Umbilical cord (tissue), 2 donors: Measurements from ENCODE around the gene KSR2. TPM values are rescaled to one million over a fixed set of nuclear protein-coding genes. Genes with fewer than 3 reads are reported as not detected.
"Not testable (repeated sequence)": the region's sequence is repeated elsewhere in the genome, so short reads cannot be mapped to it uniquely, and the experiment has no call there.

Experiments used
- DNase-seq: peaks from one replicate; pipeline ENCODE4 v3.0.0-alpha.2; 2015; ENCODE audit warnings: low spot score
- total RNA-seq: library from RNA; depleted of rRNA; stranded (reverse); fragments of >200 nt; gene quantifications from one replicate; pipeline ENCODE4 v1.2.3, GENCODE V29; 2014; ENCODE audit warnings: low replicate concordance; ENCODE audit not compliant: insufficient read depth

Gene KSR2
- total RNA-seq, 1 donor from 2014 or later: 0.72 TPM

DNA sequence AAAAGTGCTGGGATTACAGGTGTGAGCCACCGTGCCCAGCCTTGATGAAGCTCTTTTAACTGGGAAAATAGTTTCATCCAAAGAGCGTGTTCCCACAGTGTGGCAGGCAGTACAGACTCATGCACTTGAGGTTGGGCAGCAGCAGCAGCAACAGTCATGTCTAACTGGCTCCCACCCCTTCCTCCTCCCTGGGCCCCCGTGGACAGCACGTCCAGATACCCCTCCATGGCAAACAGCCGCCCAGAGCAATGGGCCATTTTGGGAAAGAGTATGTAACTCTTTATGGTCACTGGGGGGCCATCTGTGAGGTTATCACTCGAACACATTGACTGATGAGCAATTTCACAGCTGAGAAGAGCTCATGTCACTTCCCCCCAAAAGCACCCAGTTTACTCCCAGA is 328.3 kb downstream of the KSR2 start:
- no peak for DNase-seq

- DNase-seq: no peak
Measured at GRCh38 chr12:117629454-117629853, 339.3 kb downstream of the KSR2 start.

- DNase-seq: not testable (repeated sequence)
Measured at GRCh38 chr12:117628711-117629110, 340.1 kb downstream of the KSR2 start.

DNA sequence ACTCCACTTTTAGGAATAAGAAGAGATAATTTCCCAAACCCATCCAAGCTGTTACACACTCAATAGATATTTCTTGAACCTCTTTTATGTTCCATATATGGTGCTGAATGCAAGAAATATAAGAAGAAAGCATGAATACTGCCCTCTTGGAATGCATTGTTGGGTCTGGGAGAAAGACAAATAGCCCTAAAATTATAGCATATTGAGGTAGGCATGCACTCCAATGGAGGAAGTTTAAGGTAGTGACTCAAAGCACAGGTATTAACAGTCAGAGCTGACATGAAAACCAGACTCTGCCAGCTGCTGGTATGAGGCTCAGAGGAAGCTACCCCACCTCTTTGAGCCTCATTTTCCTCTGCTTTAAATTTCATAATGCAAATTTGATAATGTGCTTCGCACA is 346.0 kb downstream of the KSR2 start:
- DNase-seq: no peak

DNA sequence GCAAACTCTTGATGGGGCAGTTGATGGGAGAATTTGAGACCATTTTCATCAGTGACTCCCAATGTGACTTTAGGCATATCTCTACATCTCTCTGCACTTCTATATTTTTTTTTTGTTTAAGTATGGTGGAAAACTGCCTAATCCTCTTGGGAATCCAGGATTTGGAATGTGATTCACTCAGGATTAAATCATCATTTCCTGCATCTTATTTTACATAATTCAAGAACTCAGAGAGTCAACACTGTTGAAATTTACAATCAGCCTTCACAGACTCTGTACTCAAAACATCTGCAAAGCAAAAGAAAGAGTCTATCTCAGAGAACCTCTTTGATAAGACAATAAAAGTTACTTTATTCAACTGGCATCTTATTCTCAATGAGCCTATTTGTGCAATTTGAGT is 346.7 kb downstream of the KSR2 start:
- no peak for DNase-seq

DNA sequence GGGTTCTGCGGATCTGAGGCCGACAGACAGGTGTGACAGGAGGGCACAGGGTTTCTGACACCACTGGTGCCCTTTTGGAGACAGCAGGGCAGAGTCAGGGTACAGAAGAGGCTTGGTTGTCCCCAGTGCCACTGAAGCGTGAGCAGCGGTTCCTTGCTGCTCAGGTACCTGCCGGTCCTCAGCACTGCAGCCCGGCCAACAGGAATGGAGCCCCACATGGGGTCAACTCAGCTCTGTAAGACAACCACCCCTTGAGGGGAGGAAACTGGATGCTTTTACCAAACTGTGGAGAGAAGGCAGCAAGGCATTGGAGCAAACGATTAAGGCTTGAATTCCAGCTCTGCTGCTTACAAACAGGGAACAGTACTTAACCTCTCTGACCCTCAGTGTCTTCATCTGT is 361.0 kb downstream of the KSR2 start:
- no peak for DNase-seq

- DNase-seq: no peak
Measured at GRCh38 chr12:117606945-117607344, 361.8 kb downstream of the KSR2 start.

DNA sequence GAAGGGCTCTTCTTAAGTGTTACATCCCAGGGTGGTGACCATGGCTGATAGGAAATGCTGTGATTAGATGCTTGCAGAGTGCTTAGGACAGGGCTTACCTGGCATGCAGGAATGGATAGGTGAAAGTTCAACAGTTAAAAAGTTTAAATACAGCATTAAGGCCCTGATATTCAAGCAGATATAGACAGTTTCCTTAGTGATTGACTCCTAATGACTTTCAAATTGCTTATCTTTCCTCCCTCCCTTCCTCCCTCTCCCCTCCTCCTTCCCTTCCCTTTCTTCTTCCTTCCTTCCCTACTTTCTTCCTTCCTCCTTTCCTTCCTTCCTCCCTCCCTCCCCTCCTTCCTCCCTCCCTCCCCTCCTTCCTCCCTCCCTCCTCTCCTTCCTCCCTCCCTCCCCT is 362.8 kb downstream of the KSR2 start:
- no peak for DNase-seq

DNA sequence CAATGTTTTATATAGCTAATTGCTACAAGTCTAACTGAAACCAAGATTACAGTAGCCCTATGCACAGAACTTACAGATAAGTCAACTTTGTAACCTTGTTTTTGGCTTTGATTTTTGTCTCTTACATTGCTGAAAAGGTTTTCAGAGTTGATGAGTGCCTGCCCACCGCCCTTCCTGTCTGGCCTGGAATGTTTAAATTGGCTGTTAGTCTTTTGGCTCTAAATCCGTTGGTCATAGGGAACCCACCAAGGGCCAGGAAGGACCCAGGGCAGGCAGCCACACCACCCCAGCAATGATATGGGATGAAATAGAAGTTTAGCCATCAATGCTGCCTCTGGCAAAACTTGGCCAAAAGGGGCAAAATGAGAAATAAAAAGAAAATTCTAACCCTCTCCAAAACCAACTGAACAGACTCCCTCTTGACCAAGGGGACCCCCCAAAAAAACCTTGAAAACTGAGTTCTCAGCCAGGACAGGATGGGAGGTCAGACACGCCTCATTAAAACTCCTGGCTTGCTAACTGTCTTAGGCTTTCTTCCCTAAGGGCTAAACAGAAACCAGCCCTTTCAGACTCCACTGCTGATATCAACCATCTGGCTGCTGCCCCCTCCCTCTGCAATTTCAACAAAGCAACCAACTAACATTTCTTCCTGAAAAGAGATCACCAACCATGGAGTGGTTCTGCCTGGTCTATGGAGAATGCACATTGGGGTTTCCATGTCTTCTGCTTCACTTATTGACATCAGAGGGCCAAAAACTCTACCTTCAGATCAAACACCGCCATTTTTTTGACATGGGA is 365.3 kb downstream of the KSR2 start:
- no peak for DNase-seq

GRCh38 chr12:117599849-117600248 is 368.9 kb downstream of the KSR2 start:
- no peak for DNase-seq

DNA sequence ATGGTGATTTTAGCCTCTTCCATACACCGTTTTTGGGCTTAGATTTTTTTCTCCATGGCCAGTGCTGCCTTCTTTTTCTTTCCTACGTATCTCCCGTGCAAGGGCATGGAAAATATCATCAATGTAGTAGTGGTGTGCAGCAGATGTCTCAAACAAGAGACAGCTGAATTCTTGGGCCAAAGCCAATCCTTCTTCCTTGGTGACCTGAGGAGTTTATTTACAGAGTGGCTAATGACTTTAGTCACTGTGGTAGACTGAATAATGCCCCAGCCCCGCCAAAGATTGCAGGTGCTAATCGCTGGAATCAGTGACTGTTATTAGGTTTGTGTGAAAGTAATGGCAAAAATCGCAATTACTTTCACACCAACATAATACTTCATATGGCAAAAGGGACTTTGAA is 371.8 kb downstream of the KSR2 start:
- no peak for DNase-seq

DNA sequence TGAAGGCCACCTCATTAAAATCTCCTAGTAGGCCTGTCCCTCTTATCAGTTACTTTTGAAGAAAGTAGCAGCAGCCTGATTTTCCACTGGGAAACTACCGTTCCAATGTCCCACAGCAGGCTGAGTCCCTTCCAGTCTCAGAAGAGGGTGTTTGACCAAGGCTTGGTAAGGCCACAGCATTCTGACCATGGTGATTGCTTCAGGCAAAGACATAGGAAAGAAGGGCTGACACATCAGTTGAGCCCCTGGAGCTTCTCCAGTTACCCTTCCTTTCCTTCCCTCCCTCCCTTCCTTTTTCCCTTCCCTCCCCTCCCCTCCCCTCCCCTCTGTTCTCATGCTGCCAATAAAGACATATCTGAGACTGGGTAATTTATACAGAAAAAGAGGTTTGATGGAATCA is 373.0 kb downstream of the KSR2 start:
- no peak for DNase-seq

DNA sequence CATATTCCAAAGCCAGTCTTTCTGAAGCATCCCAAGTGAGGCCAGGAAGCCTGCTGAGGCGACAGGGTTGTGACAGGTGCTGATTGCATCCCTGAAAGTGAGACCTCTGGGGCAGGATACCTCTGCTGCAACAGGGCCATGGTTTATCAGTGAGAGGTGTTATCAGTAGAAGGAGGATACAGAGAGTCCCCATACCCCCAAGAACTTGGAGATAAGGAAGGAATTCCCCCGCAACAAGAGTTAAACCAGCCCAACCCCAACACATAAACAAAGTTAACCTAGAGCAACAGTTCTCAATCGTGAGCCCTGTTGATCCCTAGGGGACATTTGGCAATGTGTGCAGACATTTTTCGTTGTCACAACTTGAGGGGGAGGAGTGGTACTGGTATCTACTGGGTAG is 374.3 kb downstream of the KSR2 start:
- DNase-seq: no peak

DNA sequence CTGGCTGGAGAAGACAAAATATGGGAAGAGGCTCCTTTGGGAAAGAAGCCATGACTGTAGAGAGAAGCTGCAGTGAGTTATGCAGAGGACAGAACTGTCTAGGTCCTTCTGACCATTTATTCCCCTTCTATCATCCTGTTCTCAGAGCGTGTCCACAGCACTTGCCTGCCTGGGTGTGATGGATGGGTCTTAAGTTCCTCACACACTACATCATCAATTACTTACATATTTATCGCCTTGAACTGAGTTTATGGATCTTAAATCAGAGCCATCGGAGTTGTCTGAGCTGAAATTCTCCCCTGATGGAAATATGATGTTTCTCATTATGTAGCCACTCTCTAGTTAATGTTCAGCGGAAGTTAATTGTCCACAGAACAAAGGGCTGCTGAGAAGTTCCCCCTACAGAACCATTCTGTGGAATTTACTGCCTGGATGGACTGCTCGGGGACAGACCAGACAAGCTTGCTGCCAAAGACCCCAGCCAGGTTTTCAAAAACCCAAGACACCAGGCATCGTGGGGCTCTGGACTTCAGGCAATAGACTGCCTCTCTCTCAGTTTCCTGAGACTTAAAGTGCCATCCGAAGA is 374.9 kb downstream of the KSR2 start:
- DNase-seq: no peak

- DNase-seq: no peak
Measured at GRCh38 chr12:117592588-117593305, 376.0 kb downstream of the KSR2 start.

- DNase-seq: no peak
Measured at GRCh38 chr12:117590999-117591398, 377.8 kb downstream of the KSR2 start.

- DNase-seq: no peak
Measured at GRCh38 chr12:117590386-117590785, 378.4 kb downstream of the KSR2 start.

GRCh38 chr12:117589021-117589420 is 379.8 kb downstream of the KSR2 start:
- peak; percentile 93 for DNase-seq

- DNase-seq: peak; percentile 50
Measured at GRCh38 chr12:117587631-117588287, 381.0 kb downstream of the KSR2 start.

GRCh38 chr12:117583677-117584225 is 385.0 kb downstream of the KSR2 start:
- no peak for DNase-seq

- DNase-seq: no peak
Measured at GRCh38 chr12:117583092-117583491, 385.7 kb downstream of the KSR2 start.
